H9 (cell line): ENCODE data around the gene BCLAF1. TPM values are rescaled to one million over a fixed set of nuclear protein-coding genes. Genes with fewer than 3 reads are reported as not detected.

Experiments used
- DNase-seq: peaks from one replicate; pipeline ENCODE4 v3.0.0-alpha.2; 2017
- H2AFZ ChIP-seq: one replicate; pipeline ENCODE4 v1.6.1; 2013; ENCODE audit warnings: mild to moderate bottlenecking, low read length, control low read depth, moderate library complexity
- H2AK5ac ChIP-seq: 2 replicates; pipeline ENCODE4 v1.6.1; 2013; ENCODE audit warnings: low read length, control low read depth, mixed read lengths; ENCODE audit not compliant: insufficient read length
- H2BK120ac ChIP-seq: one replicate; pipeline ENCODE4 v1.6.1; 2013; ENCODE audit warnings: low read depth, mild to moderate bottlenecking, low read length, control low read depth, inconsistent platforms; ENCODE audit not compliant: poor library complexity, severe bottlenecking
- H2BK12ac ChIP-seq: 2 replicates; pipeline ENCODE4 v1.6.1; 2013; ENCODE audit warnings: low read length, control low read depth, mixed read lengths, low read depth; ENCODE audit not compliant: insufficient read length
- H2BK15ac ChIP-seq: 2 replicates; pipeline ENCODE4 v1.6.1; 2013; ENCODE audit warnings: low read depth, low read length, control low read depth
- H2BK20ac ChIP-seq: one replicate; pipeline ENCODE4 v1.6.1; 2013; ENCODE audit warnings: low read depth, mild to moderate bottlenecking, low read length, control low read depth, inconsistent platforms; ENCODE audit not compliant: poor library complexity, severe bottlenecking
- H2BK5ac ChIP-seq: 2 replicates; pipeline ENCODE4 v1.6.1; 2013; ENCODE audit warnings: low read length, control low read depth, mixed read lengths; ENCODE audit not compliant: insufficient read length
- H3K14ac ChIP-seq: 2 replicates; pipeline ENCODE4 v1.6.1; 2013; ENCODE audit warnings: low read length, control low read depth; ENCODE audit not compliant: insufficient read depth
- H3K18ac ChIP-seq: 2 replicates; pipeline ENCODE4 v1.6.1; 2013; ENCODE audit warnings: low read depth, mild to moderate bottlenecking, mixed read lengths, low read length, control low read depth; ENCODE audit not compliant: insufficient read length
- H3K23ac ChIP-seq: 2 replicates; pipeline ENCODE4 v1.6.1; 2013; ENCODE audit warnings: low read length, control low read depth, mixed read lengths, low read depth; ENCODE audit not compliant: insufficient read length
- H3K23me2 ChIP-seq: 2 replicates; pipeline ENCODE4 v1.6.1; 2013; ENCODE audit warnings: low read depth, mild to moderate bottlenecking, mixed read lengths, low read length, control low read depth; ENCODE audit not compliant: insufficient read length, poor library complexity, severe bottlenecking
- H3K27ac ChIP-seq: 2 replicates; pipeline ENCODE4 v1.5.1; 2013; ENCODE audit warnings: low read length, control low read depth, mixed read lengths, low read depth; ENCODE audit not compliant: insufficient read length
- H3K27me3 ChIP-seq: 2 replicates; pipeline ENCODE4 v1.6.1; 2013; ENCODE audit warnings: low read length, control low read depth, inconsistent platforms; ENCODE audit not compliant: insufficient read depth
- H3K4ac ChIP-seq: 2 replicates; pipeline ENCODE4 v1.6.1; 2013; ENCODE audit warnings: low read depth, mild to moderate bottlenecking, control low read depth, inconsistent platforms, low read length, moderate library complexity
- H3K4me1 ChIP-seq: 2 replicates; pipeline ENCODE4 v1.6.1; 2013; ENCODE audit warnings: low read length, control low read depth, inconsistent platforms; ENCODE audit not compliant: insufficient read depth
- H3K4me2 ChIP-seq: 2 replicates; pipeline ENCODE4 v1.6.1; 2013; ENCODE audit warnings: low read length, control low read depth, mixed read lengths; ENCODE audit not compliant: insufficient read length, insufficient read depth
- H3K56ac ChIP-seq: 2 replicates; pipeline ENCODE4 v1.6.1; 2013; ENCODE audit warnings: low read depth, mild to moderate bottlenecking, mixed read lengths, low read length, control low read depth; ENCODE audit not compliant: insufficient read length
- H3K79me1 ChIP-seq: 2 replicates; pipeline ENCODE4 v1.6.1; 2013; ENCODE audit warnings: low read depth, mild to moderate bottlenecking, moderate library complexity, low read length, control low read depth, inconsistent platforms; ENCODE audit not compliant: insufficient read depth, poor library complexity, severe bottlenecking
- H3K79me2 ChIP-seq: 2 replicates; pipeline ENCODE4 v1.6.1; 2013; ENCODE audit warnings: low read length, control low read depth, inconsistent platforms; ENCODE audit not compliant: insufficient read depth
- H3K9ac ChIP-seq: 2 replicates; pipeline ENCODE4 v1.6.1; 2013; ENCODE audit warnings: low read length, control low read depth, mixed read lengths; ENCODE audit not compliant: insufficient read length; ENCODE audit errors: extremely low read depth
- H3K9me3 ChIP-seq: one replicate; pipeline ENCODE4 v1.6.1; 2013; ENCODE audit warnings: low read depth, low read length, inconsistent platforms; ENCODE audit not compliant: control insufficient read depth
- H3T11ph ChIP-seq: one replicate; pipeline ENCODE4 v1.6.1; 2013; ENCODE audit warnings: mild to moderate bottlenecking, low read length, control low read depth, inconsistent platforms
- H4K20me1 ChIP-seq: one replicate; pipeline ENCODE4 v1.6.1; 2013; ENCODE audit not compliant: control insufficient read depth, insufficient read length, insufficient read depth
- H4K5ac ChIP-seq: 2 replicates; pipeline ENCODE4 v1.6.1; 2013; ENCODE audit warnings: low read depth, mild to moderate bottlenecking, mixed read lengths, low read length, control low read depth; ENCODE audit not compliant: insufficient read length
- H4K8ac ChIP-seq: replicated peaks from 2 replicates; pipeline ENCODE4 v1.6.1; 2013; ENCODE audit warnings: low read length, control low read depth, mixed read lengths, low read depth; ENCODE audit not compliant: insufficient read length
- H4K91ac ChIP-seq: 2 replicates; pipeline ENCODE4 v1.6.1; 2013; ENCODE audit warnings: low read depth, mild to moderate bottlenecking, moderate library complexity, mixed read lengths, low read length, control low read depth; ENCODE audit not compliant: insufficient read length
- H3K27ac Mint-ChIP-seq, 3 experiments: 2 replicates in 2 of 3; 3 replicates in 1 of 3; pipeline ENCODE4 v1.8.0; 2020 to 2021; ENCODE audit warnings: mixed read lengths in 3 of 3, mild to moderate bottlenecking in 1 of 3, moderate library complexity in 1 of 3
- H3K27me3 Mint-ChIP-seq: 2 replicates; pipeline ENCODE4 v1.8.0; 2021; ENCODE audit warnings: low read depth, mild to moderate bottlenecking, moderate library complexity, mixed read lengths
- H3K36me3 Mint-ChIP-seq, 3 experiments: 2 replicates in 2 of 3; 3 replicates in 1 of 3; pipeline ENCODE4 v1.8.0; 2020 to 2021; ENCODE audit warnings: low read depth in 3 of 3, mixed read lengths in 3 of 3; ENCODE audit not compliant: insufficient read depth in 1 of 3
- H3K4me1 Mint-ChIP-seq, 2 experiments: 2 replicates each; pipeline ENCODE4 v1.8.0; 2020; ENCODE audit warnings: mixed read lengths in 2 of 2
- H3K4me3 Mint-ChIP-seq, 2 experiments: 2 replicates in 1 of 2; 3 replicates in 1 of 2; pipeline ENCODE4 v1.8.0; 2020 to 2021; ENCODE audit warnings: mild to moderate bottlenecking in 2 of 2, mixed read lengths in 2 of 2, moderate library complexity in 1 of 2
- H3K9me3 Mint-ChIP-seq, 2 experiments: 2 replicates in 1 of 2; 3 replicates in 1 of 2; pipeline ENCODE4 v1.8.0; 2020; ENCODE audit warnings: mild to moderate bottlenecking in 2 of 2, mixed read lengths in 2 of 2, moderate library complexity in 1 of 2
- CTCF ChIP-seq: fragments of 200-600 bp; sonication (generic); conservative IDR thresholded peaks from 3 replicates; pipeline ENCODE4 v1.8.0; 2021; ENCODE audit warnings: antibody characterized with exemption, mild to moderate bottlenecking
- WGBS: extraction: QIAGEN DNeasy Blood & Tissue Kit; methylation state at CpG from one replicate; pipeline ENCODE4 v1.1.7; 2013; ENCODE audit warnings: missing lambda C conversion rate, low lambda C conversion rate, mixed read lengths; ENCODE audit not compliant: insufficient read length; ENCODE audit errors: extremely low coverage; 5-methylcytosine and 5-hydroxymethylcytosine counted together
- total RNA-seq: library from RNA; stranded (reverse); gene quantifications from 2 replicates; pipeline ENCODE4 v1.2.1, GENCODE V29; 2021

Gene BCLAF1
- total RNA-seq, 1 experiment from 2014 or later = 257 TPM

GRCh38 chr6:136326038-136326553 lies 36.5 kb upstream of the BCLAF1 start:
- H4K8ac ChIP-seq = no peak overlapping the region
- H3K4me2 ChIP-seq = no peak overlapping the region
- no peaks in the 10 kb centered on the region for H3K23me2 ChIP-seq
- no peak overlapping the region for H3K4ac ChIP-seq
- H3T11ph ChIP-seq = no peak overlapping the region
- H3K27ac ChIP-seq = no peak overlapping the region
- H3K23ac ChIP-seq = no peak overlapping the region
- H3K79me2 ChIP-seq = no peaks in the 10 kb centered on the region
- no peaks in the 10 kb centered on the region for H3K36me3 Mint-ChIP-seq
- H3K27me3 Mint-ChIP-seq = no peaks in the 10 kb centered on the region
- no peaks in the 10 kb centered on the region for H3K27me3 ChIP-seq
- no peak overlapping the region for H2BK5ac ChIP-seq
- no peak overlapping the region for H2AK5ac ChIP-seq
- H4K91ac ChIP-seq = no peak overlapping the region
- no peak overlapping the region for H3K56ac ChIP-seq
- no peak overlapping the region for H2AFZ ChIP-seq
- H3K4me1 ChIP-seq = no peaks in the 10 kb centered on the region
- no peak overlapping the region for H4K5ac ChIP-seq
- no peaks in the 10 kb centered on the region for H4K20me1 ChIP-seq
- no CpG with 5 or more reads among the region's 8 CpGs for WGBS
- H3K79me1 ChIP-seq = no peaks in the 10 kb centered on the region
- no peak overlapping the region for H3K9ac ChIP-seq
- no peak overlapping the region for H2BK20ac ChIP-seq
- no peak for DNase-seq
- no peak overlapping the region for H3K14ac ChIP-seq
- no peak overlapping the region for H3K27ac Mint-ChIP-seq
- no peak overlapping the region for H3K4me3 Mint-ChIP-seq
- H3K4me1 Mint-ChIP-seq = peaks cover 3 to 4% of the 10 kb centered on the region in 2 experiments; a peak in 3 of 4 replicates
- H2BK15ac ChIP-seq = no peak overlapping the region
- no peaks in the 10 kb centered on the region for H3K9me3 ChIP-seq
- TF ChIP-seq CTCF = no peak
- no peak overlapping the region for H3K18ac ChIP-seq
- H2BK120ac ChIP-seq = no peak overlapping the region
- no peaks in the 10 kb centered on the region for H3K9me3 Mint-ChIP-seq
- H2BK12ac ChIP-seq = no peak overlapping the region
